Spinal cord (tissue), 10 donors: ENCODE data around the gene EIF3C. TPM values are rescaled to one million over a fixed set of nuclear protein-coding genes. Genes with fewer than 3 reads are reported as not detected.
"Not testable (repeated sequence)": the region's sequence is repeated elsewhere in the genome, so short reads cannot be mapped to it uniquely, and the experiment has no call there.

ENCODE experiments used
- DNase-seq, 6 donors: peaks; one replicate each; pipeline versions ENCODE4 v3.0.0 to v3.0.0-alpha.2; 2013 to 2015; ENCODE audit warnings: low spot score in 6 of 6, low read depth in 4 of 6
- H3K27ac ChIP-seq: one replicate; pipeline ENCODE4 v1.5.1; 2013; ENCODE audit warnings: low read depth, low read length, control low read depth
- H3K27me3 ChIP-seq: one replicate; pipeline ENCODE4 v1.6.1; 2013; ENCODE audit warnings: low read length; ENCODE audit not compliant: control insufficient read depth, insufficient read depth
- H3K36me3 ChIP-seq: one replicate; pipeline ENCODE4 v1.6.1; 2013; ENCODE audit warnings: low read length; ENCODE audit not compliant: control insufficient read depth, insufficient read depth
- H3K4me1 ChIP-seq: one replicate; pipeline ENCODE4 v1.6.1; 2013; ENCODE audit warnings: low read length; ENCODE audit not compliant: control insufficient read depth, insufficient read depth
- H3K4me3 ChIP-seq: one replicate; pipeline ENCODE4 v1.5.1; 2013; ENCODE audit warnings: low read depth, low read length, control low read depth
- H3K9me3 ChIP-seq: one replicate; pipeline ENCODE4 v1.6.1; 2013; ENCODE audit warnings: low read length; ENCODE audit not compliant: control insufficient read depth, insufficient read depth
- WGBS: methylation state at CpG from one replicate; pipeline ENCODE4 v1.1.5; 2013; ENCODE audit warnings: missing lambda C conversion rate; ENCODE audit not compliant: insufficient coverage; 5-methylcytosine and 5-hydroxymethylcytosine counted together
- polyA plus RNA-seq, 2 donors: library from polyadenylated mRNA; unstranded; fragments of 120-200 nt; gene quantifications; one replicate each; pipeline ENCODE4 v1.2.1, GENCODE V29; 2013; ENCODE audit not compliant: insufficient read length in 2 of 2
- small RNA-seq: library from RNA; depleted of rRNA; stranded (forward); fragments of <200 nt; gene quantifications from one replicate; pipeline ENCODE3, GENCODE V24; 2014; ENCODE audit warnings: low replicate concordance
- total RNA-seq, 2 donors: library from RNA; depleted of rRNA in 1 of 2; stranded (reverse); fragments of 120-200 nt in 1 of 2; fragments of >200 nt in 1 of 2; gene quantifications; one replicate each; pipeline versions ENCODE4 v1.2.3 to v1.2.4, GENCODE V29; 2013 to 2014
- donor health status: healthy.

The EIF3C gene
- total and polyA plus RNA-seq, 4 donors, result 126 to 475 (median 391) TPM

DNA sequence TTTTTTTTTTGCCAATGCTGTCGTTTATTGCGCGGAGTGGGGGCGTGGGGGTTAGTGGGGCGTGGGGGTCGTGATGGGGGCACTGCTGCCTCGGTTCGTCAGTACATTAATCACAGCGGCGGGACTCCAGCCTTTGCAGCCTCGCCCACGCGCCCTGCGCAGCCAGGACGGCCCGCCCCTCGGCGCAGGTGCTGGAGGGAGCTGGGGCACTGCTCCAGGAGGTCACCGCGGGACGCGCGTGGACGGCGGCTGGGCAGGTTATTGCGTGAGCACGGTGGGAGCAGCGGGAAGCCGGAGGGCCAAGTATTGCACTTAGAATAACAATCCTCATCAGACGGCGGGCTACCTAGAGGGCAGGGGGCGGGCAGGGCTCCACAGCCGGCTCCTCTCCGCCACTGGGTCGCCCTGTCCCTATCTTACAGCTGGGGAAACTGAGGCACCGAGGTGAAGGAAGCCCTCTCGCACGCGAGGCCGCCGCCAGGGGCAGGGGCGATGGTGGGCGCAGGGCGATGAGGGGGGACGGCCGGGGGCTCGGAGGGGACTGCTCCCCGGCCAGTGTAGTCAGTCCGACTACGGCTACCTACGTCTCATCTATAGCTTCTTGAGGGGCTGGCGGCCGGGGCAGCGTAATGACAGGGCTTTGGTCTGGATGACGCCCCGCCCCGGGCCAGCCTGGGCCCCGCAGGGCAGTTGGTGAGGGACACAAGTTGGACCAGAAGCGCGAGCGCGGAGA is 35.5 kb downstream of the EIF3C start:
- H3K27me3 ChIP-seq, DNase-seq, H3K27ac ChIP-seq, H3K4me3 ChIP-seq, H3K4me1 ChIP-seq, H3K9me3 ChIP-seq, H3K36me3 ChIP-seq: not testable (repeated sequence)
- 14% methylated on average over 17 of the region's 62 CpGs for WGBS

- H3K4me3 ChIP-seq, H3K4me1 ChIP-seq, H3K27ac ChIP-seq, H3K9me3 ChIP-seq, DNase-seq, H3K36me3 ChIP-seq, H3K27me3 ChIP-seq: not testable (repeated sequence)
- WGBS, result 51% methylated on average over 4 of the region's 33 CpGs
Observed at GRCh38 chr16:28749997-28750465, 38.8 kb downstream of the EIF3C start.

- not testable (repeated sequence) for DNase-seq, H3K27ac ChIP-seq, H3K36me3 ChIP-seq, H3K9me3 ChIP-seq, H3K27me3 ChIP-seq, H3K4me3 ChIP-seq, H3K4me1 ChIP-seq
- WGBS, result no CpG with 5 or more reads among the region's 48 CpGs
Observed at GRCh38 chr16:28750469-28751067, 39.3 kb downstream of the EIF3C start.

DNA sequence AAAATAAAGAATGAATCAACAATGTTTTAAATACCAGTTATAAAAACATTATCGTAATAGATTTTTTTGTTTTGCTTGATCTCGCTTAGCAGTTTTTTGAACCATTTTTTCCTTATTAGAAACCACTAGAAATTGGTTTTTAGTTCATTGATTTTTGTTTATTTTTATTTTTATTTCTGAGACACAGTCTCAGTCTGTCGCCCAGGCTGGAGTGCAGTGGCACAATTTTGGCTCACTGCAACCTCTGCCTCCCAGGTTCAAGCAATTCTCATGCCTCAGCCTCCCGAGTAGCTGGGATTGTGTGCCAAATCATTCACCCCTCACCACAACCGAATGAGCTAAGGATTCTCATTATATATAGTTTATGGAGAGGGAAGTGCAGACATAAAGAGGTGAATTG is 40.2 kb downstream of the EIF3C start, which contains the start of gene NPIPB9:
NPIPB9 (plus strand) TSS at position 301 of the 400 bp plus-strand sequence.
- not testable (repeated sequence) for H3K27me3 ChIP-seq, H3K36me3 ChIP-seq, H3K4me1 ChIP-seq, H3K9me3 ChIP-seq, H3K27ac ChIP-seq, H3K4me3 ChIP-seq, DNase-seq
- no CpG with 5 or more reads among the region's 5 CpGs for WGBS

GRCh38 chr16:28781697-28782096 is 70.4 kb downstream of the EIF3C start:
- H3K27me3 ChIP-seq, H3K4me1 ChIP-seq, H3K4me3 ChIP-seq, H3K9me3 ChIP-seq, DNase-seq, H3K36me3 ChIP-seq, H3K27ac ChIP-seq: not testable (repeated sequence)
- WGBS, result no CpG with 5 or more reads among the region's 6 CpGs

- not testable (repeated sequence) for H3K36me3 ChIP-seq, DNase-seq, H3K27me3 ChIP-seq, H3K9me3 ChIP-seq, H3K27ac ChIP-seq, H3K4me1 ChIP-seq, H3K4me3 ChIP-seq
- no CpG with 5 or more reads among the region's 4 CpGs for WGBS
Observed at GRCh38 chr16:28782357-28782756, 71.1 kb downstream of the EIF3C start.

Small RNA genes within 50 kb of the gene (small RNA-seq; reads per million reads assigned to genes)
- gene MIR6862-2, result not detected

Other genes with a start within 250 kb of the EIF3C start
- gene NPIPB7, start 239.1 kb upstream of the EIF3C start, total RNA-seq, result not detected
- gene NPIPB7, start 239.1 kb upstream of the EIF3C start, polyA plus RNA-seq, result 1 to 10 TPM; 1.1 to 1.5 TPM
- gene CLN3, start 219.4 kb upstream of the EIF3C start, total RNA-seq, result 10 to 100 TPM; 12.4 to 15.4 TPM
- 10 to 100 TPM; 34.3 to 36.7 TPM for gene CLN3, start 219.4 kb upstream of the EIF3C start, polyA plus RNA-seq
- under 1 TPM; 0.17 to 0.99 TPM for gene APOBR, start 216.8 kb upstream of the EIF3C start, total RNA-seq
- gene APOBR, start 216.8 kb upstream of the EIF3C start, polyA plus RNA-seq, result under 1 TPM; 0.87 to 0.93 TPM
- gene IL27, start 204.6 kb upstream of the EIF3C start, total RNA-seq, result not detected
- gene IL27, start 204.6 kb upstream of the EIF3C start, polyA plus RNA-seq, result under 1 TPM in 1 of 2 donors, not detected in 1; 0.30 TPM
- gene NUPR1, start 172.5 kb upstream of the EIF3C start, total RNA-seq, result 10 to 100 TPM in 1 of 2 donors, 1 to 10 TPM in 1; 1.6 to 54.2 TPM
- 10 to 100 TPM; 14.8 to 21.2 TPM for gene NUPR1, start 172.5 kb upstream of the EIF3C start, polyA plus RNA-seq
- gene SGF29, start 157.5 kb upstream of the EIF3C start, total RNA-seq, result 10 to 100 TPM in 1 of 2 donors, 1 to 10 TPM in 1; 8.6 to 29.6 TPM
- 10 to 100 TPM; 25.3 to 25.8 TPM for gene SGF29, start 157.5 kb upstream of the EIF3C start, polyA plus RNA-seq
- 1 to 10 TPM in 1 of 2 donors, under 1 TPM in 1; 0.50 to 2.8 TPM for gene SULT1A2, start 114.4 kb upstream of the EIF3C start, total RNA-seq
- 1 to 10 TPM; 1.4 to 2.6 TPM for gene SULT1A2, start 114.4 kb upstream of the EIF3C start, polyA plus RNA-seq
- gene SULT1A1, start 101.4 kb upstream of the EIF3C start, total RNA-seq, result 10 to 100 TPM; 18.8 to 73.9 TPM
- gene SULT1A1, start 101.4 kb upstream of the EIF3C start, polyA plus RNA-seq, result 10 to 100 TPM; 24.2 to 35.4 TPM
- under 1 TPM; 0.10 to 0.72 TPM for gene NPIPB8, start 73.4 kb upstream of the EIF3C start, total RNA-seq
- gene NPIPB8, start 73.4 kb upstream of the EIF3C start, polyA plus RNA-seq, result 1 to 10 TPM; 1.6 to 2.4 TPM
- gene NPIPB9, start 40.3 kb downstream of the EIF3C start, total RNA-seq, result 1 to 10 TPM; 3.1 to 3.4 TPM
- gene NPIPB9, start 40.3 kb downstream of the EIF3C start, polyA plus RNA-seq, result 1 to 10 TPM; 2.5 to 4.2 TPM
- gene ATXN2L, start 111.5 kb downstream of the EIF3C start, total RNA-seq, result 10 to 100 TPM; 40.1 to 45.7 TPM
- gene ATXN2L, start 111.5 kb downstream of the EIF3C start, polyA plus RNA-seq, result 100 to 1,000 TPM; 133 to 159 TPM
- gene TUFM, start 134.9 kb downstream of the EIF3C start, total RNA-seq, result 100 to 1,000 TPM in 1 of 2 donors, 10 to 100 TPM in 1; 56.9 to 120 TPM
- 100 to 1,000 TPM; 242 to 243 TPM for gene TUFM, start 134.9 kb downstream of the EIF3C start, polyA plus RNA-seq
- gene SH2B1, start 152.4 kb downstream of the EIF3C start, total RNA-seq, result 10 to 100 TPM; 17.5 to 40.3 TPM
- 100 to 1,000 TPM; 101 to 113 TPM for gene SH2B1, start 152.4 kb downstream of the EIF3C start, polyA plus RNA-seq
- gene ATP2A1, start 167.0 kb downstream of the EIF3C start, total RNA-seq, result under 1 TPM; 0.77 to 0.99 TPM
- gene ATP2A1, start 167.0 kb downstream of the EIF3C start, polyA plus RNA-seq, result 1 to 10 TPM; 2.6 to 6.1 TPM
- 10 to 100 TPM; 11.2 to 19.6 TPM for gene RABEP2, start 213.8 kb downstream of the EIF3C start, total RNA-seq
- gene RABEP2, start 213.8 kb downstream of the EIF3C start, polyA plus RNA-seq, result 10 to 100 TPM; 16.6 to 25.8 TPM
- gene CD19, start 220.5 kb downstream of the EIF3C start, total RNA-seq, result 1 to 10 TPM in 1 of 2 donors, under 1 TPM in 1; 0.40 to 1.0 TPM
- gene CD19, start 220.5 kb downstream of the EIF3C start, polyA plus RNA-seq, result 1 to 10 TPM; 1.1 to 1.3 TPM
- 10 to 100 TPM; 26.3 to 26.8 TPM for gene NFATC2IP, start 239.5 kb downstream of the EIF3C start, total RNA-seq
- gene NFATC2IP, start 239.5 kb downstream of the EIF3C start, polyA plus RNA-seq, result 10 to 100 TPM; 37.2 to 70.8 TPM